Kidney (tissue), 14 donors: ENCODE results near the gene RAD51. TPM values are rescaled to one million over a fixed set of nuclear protein-coding genes. Genes with fewer than 3 reads are reported as not detected.

Source experiments
- DNase-seq, 5 donors: peaks; one replicate each; pipeline ENCODE4 v3.0.0-alpha.2; 2013 to 2020
- FAIRE-seq: peaks from 2 replicates; lab custom pipeline; 2012; peaks lifted over from hg19 to GRCh38; lab: Jason Lieb, UNC
- H3K27ac ChIP-seq, 2 donors: one replicate each; pipeline ENCODE4 v1.7.0; 2013; ENCODE audit warnings: low read depth in 2 of 2, low read length in 2 of 2, inconsistent platforms in 1 of 2
- H3K27me3 ChIP-seq: one replicate; pipeline ENCODE4 v1.7.1; 2013; ENCODE audit warnings: low read length, inconsistent platforms; ENCODE audit not compliant: control insufficient read depth, insufficient read depth
- H3K36me3 ChIP-seq, 3 donors: one replicate each; pipeline versions ENCODE4 v1.7.0 to v1.7.1; 2013; ENCODE audit warnings: low read length in 3 of 3, control low read depth in 1 of 3, inconsistent platforms in 1 of 3; ENCODE audit not compliant: insufficient read depth in 3 of 3, control insufficient read depth in 2 of 3
- H3K4me1 ChIP-seq, 3 donors: one replicate each; pipeline versions ENCODE4 v1.7.0 to v1.7.1; 2013; ENCODE audit warnings: low read length in 3 of 3, inconsistent platforms in 1 of 3, low read depth in 1 of 3; ENCODE audit not compliant: control insufficient read depth in 2 of 3, insufficient read depth in 2 of 3
- H3K4me3 ChIP-seq, 3 donors: one replicate each; pipeline versions ENCODE4 v1.7.0 to v1.8.1; 2013; ENCODE audit warnings: low read length in 3 of 3, control low read depth in 1 of 3, inconsistent platforms in 1 of 3
- H3K9ac ChIP-seq, 3 donors: one replicate each; pipeline versions ENCODE4 v1.7.0 to v1.7.1; 2013; ENCODE audit warnings: low read length in 3 of 3, control low read depth in 1 of 3, inconsistent platforms in 1 of 3
- H3K9me3 ChIP-seq, 3 donors: one replicate each; pipeline versions ENCODE4 v1.7.0 to v1.7.1; 2013; ENCODE audit warnings: low read length in 3 of 3, control low read depth in 1 of 3, inconsistent platforms in 1 of 3; ENCODE audit not compliant: control insufficient read depth in 2 of 3, insufficient read depth in 1 of 3
- CTCF ChIP-seq: IDR thresholded peaks from 3 replicates; pipeline ENCODE4 v1.5.1; 2012; ENCODE audit warnings: mild to moderate bottlenecking, moderate library complexity, borderline replicate concordance; ENCODE audit not compliant: insufficient read depth; ENCODE audit errors: extremely low read depth
- intact Hi-C: fragments of 100-400 bp; cut with DNase I; formaldehyde crosslinking; loops from one replicate; pipeline ENCODE4 v1.11.1; 2022
- polyA plus RNA-seq: library from polyadenylated mRNA; stranded (reverse); fragments of 350-450 nt; fragmentation: Illumina TruSeq; extraction: RNeasy Lipid Tissue Mini Kit (QIAGEN cat#74804); gene quantifications from one replicate; pipeline ENCODE4 v1.2.3, GENCODE V29; 2014; ENCODE audit warnings: low read depth, low replicate concordance; ENCODE audit not compliant: insufficient read depth
- total RNA-seq: library from RNA; stranded (reverse); fragmentation: NEBNext Ultra II Directional; extraction: Animal tissue kit (Norgen Biotek cat#: 25700); gene quantifications from one replicate; pipeline ENCODE4 v1.2.1, GENCODE V29; 2021
- donor health status: control.
- donor health status: control.
- donor health status: control.
- donor health status: control.
- donor health status: control.
- donor health status: DM: yes; HTN: yes; CAD: no.
- donor health status: Normal renal cell carcinoma (clear cell type).

RAD51 gene
- total and polyA plus RNA-seq, 2 donors from 2014 or later: 1.1 TPM; not detected in 1

GRCh38 chr15:40722354-40722753 is 27.4 kb downstream of the RAD51 start:
- FAIRE-seq: no peak
- Histone ChIP-seq H3K9me3 (no peaks in the 10 kb centered on the region), H3K9ac (no peak overlapping the region), H3K36me3 (no peaks in the 10 kb centered on the region), H3K27me3 (no peaks in the 10 kb centered on the region), H3K27ac (no peak overlapping the region), H3K4me1 (no peaks in the 10 kb centered on the region), H3K4me3 (no peak overlapping the region)
- no peak for TF ChIP-seq CTCF
- intact Hi-C loops: no loop called here
- DNase-seq: no peak

- no peak for TF ChIP-seq CTCF
- DNase-seq: no peak
- no peak overlapping the region for H3K9ac ChIP-seq
- no peaks in the 10 kb centered on the region for H3K36me3 ChIP-seq
- H3K4me3 ChIP-seq: no peak overlapping the region
- H3K27ac ChIP-seq: no peak overlapping the region
- H3K9me3 ChIP-seq: no peaks in the 10 kb centered on the region
- no peaks in the 10 kb centered on the region for H3K4me1 ChIP-seq
- intact Hi-C loops: no loop called here
- FAIRE-seq: no peak
- H3K27me3 ChIP-seq: no peaks in the 10 kb centered on the region
These were observed 28.0 kb downstream of the RAD51 start for GRCh38 chr15:40722934-40723333.

GRCh38 chr15:40723919-40724318 is 28.9 kb downstream of the RAD51 start:
- Histone ChIP-seq H3K36me3 (no peaks in the 10 kb centered on the region), H3K9me3 (no peaks in the 10 kb centered on the region), H3K27me3 (no peaks in the 10 kb centered on the region), H3K4me3 (no peak overlapping the region), H3K9ac (no peak overlapping the region), H3K4me1 (no peaks in the 10 kb centered on the region), H3K27ac (no peak overlapping the region)
- FAIRE-seq (no peak), DNase-seq (no peak)
- intact Hi-C loops: no loop called here
- TF ChIP-seq CTCF: no peak

- H3K27me3 ChIP-seq: no peaks in the 10 kb centered on the region
- no peaks in the 10 kb centered on the region for H3K9me3 ChIP-seq
- H3K9ac ChIP-seq: no peak overlapping the region
- H3K36me3 ChIP-seq: peaks cover 2 to 5% (median 4%) of the 10 kb centered on the region in 3 donors
- H3K4me3 ChIP-seq: no peak overlapping the region
- DNase-seq (no peak), FAIRE-seq (no peak)
- H3K27ac ChIP-seq: no peak overlapping the region
- no peaks in the 10 kb centered on the region for H3K4me1 ChIP-seq
- intact Hi-C loops: no loop called here
- no peak for TF ChIP-seq CTCF
These were observed 36.1 kb downstream of the RAD51 start for GRCh38 chr15:40731034-40731433.
